ENCODE data around the gene OGFOD3.

- TF ChIP-seq CTCF (IDR thresholded peaks at IDR 0.05): no peak
- no peak for TF ChIP-seq POLR2A (IDR thresholded peaks at IDR 0.05)
Measured at GRCh38 chr17:82343560-82343959, 74.8 kb downstream of the OGFOD3 start.
